GM18505 (cell line): ENCODE results near the gene P4HA2.

Experiments used
- ATAC-seq: cut with Tn5 transposase; IDR thresholded peaks from one replicate; pipeline ENCODE4 v1.9.1; 2021; ENCODE audit not compliant: unreplicated experiment
- POLR2A ChIP-seq: IDR thresholded peaks from 4 replicates; pipeline ENCODE4 v1.6.1; 2011; ENCODE audit warnings: borderline replicate concordance; ENCODE audit not compliant: insufficient read depth, insufficient read length; ENCODE audit errors: extremely low read depth

Gene P4HA2

GRCh38 chr5:132227485-132228240 is at the start of gene P4HA2:
Gene P4HA2 (minus strand): TSS chr5:132227853. CDS start chr5:132218626, 9,227 bp downstream.
- peak; percentile 77 for ATAC-seq
- no peak for TF ChIP-seq POLR2A

DNA sequence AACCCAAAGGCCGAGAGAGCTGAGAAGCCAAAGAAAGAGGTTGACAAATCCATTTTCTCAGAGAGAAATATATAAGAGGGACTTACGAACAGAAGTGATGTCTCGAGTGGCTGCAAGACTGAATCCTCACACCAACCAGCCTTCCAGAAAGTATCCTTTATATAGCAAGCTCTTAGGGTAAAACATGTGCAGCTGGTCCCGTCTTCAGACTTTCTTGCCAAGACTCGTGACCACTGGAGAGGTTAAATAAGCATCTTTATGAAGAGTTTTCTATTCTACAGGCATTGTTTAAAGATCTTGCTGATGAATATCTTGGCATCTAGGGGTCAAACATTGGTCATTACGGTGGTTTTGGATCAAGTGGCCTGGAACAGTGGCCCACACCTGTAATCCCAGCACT is 49.6 kb upstream of the P4HA2 start:
- ATAC-seq: no peak
- TF ChIP-seq POLR2A: no peak

DNA sequence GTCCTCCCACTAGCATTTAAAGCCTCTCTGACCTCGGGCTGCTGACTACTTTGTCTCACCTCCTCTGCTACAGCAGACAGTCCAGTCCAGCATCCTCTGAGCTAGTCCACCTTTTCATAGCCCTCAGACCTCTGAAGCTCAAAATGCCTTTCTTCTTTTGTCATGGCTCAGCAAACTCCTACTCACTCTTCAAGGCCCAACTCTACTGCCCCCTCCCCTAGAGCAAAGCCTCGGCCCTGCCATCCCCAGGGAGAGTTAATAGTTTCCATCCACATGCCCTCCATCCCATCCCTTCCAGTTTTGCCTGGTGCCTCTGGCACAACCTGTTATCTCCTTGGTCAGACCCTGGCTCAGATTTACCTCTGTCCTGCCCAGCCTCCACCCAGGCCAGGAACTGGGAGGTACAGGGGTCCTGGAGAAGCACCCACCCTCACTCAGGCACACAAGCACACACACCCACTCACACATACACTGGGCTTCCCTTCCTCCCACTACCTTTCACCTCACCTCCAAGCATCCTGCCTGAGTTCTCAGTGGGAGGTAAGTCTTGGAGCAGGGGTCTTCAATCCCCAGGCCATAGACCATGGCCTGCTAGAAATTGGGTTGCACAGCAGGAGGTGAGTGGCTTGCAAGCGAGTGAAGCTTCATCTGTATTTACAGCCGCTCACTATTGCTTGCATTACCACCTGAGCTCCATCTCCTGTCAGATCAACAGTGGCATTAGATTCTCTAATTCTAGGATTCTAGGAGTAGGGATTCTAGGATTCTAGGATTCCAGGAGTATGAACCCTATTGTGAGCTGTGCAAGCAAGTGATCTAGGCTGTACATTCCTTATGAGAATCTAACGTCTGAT is 47.9 kb upstream of the P4HA2 start:
- ATAC-seq: no peak
- TF ChIP-seq POLR2A: no peak

DNA sequence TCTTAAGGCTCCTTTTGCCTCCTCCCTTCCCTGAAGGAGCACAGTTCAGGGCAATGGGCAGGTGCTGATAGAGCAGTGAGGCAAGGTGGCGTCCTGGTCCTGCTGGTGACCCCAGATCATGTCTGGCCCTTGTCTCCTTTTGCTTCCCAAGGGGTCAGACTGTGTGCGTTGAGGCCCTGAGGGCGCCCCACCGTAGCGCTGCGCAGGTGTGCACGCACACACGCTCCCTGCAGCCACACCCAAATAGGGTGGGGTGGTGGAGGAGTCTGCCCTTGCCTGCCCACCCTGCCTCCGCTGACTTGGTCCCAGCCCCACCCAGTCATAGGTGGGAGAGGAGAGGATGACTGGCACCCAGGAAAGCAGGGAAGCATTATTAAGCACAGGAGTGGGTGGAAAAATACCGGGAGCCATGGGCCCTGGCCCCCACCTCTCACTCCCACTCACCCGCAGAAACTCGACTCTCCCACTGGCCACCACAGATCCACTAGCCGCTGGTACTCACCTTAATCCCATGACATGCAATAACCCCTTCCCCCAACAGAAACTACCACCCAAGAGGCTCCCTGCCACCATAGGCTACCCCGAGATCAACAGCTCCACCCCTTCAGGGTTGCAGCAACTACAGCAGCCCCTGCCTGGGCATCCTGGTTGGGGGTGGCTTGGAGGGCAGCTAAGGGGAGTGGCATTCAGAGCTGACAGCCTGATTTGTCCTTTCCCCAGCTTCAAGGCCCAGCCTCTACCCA is 46.6 kb upstream of the P4HA2 start:
- ATAC-seq: no peak
- no peak for TF ChIP-seq POLR2A

DNA sequence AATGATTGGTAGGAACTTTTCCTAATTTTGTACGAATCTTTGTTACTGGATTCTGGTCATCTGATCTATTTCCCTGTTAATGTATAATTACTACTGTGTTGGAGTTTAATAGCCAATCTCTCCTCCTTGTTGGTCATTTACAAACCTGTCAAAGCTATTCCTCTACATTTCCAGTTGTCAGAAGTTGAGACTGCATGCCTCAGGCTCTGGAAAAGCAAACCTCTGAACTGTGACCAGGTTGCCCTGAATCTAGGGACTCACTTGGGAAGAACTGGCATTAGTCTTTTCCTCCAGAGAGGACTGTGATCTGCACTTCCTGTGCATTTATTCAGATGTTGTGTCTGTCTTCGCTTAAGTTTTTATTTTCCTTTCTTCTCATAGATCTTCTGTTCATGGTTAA is 46.0 kb upstream of the P4HA2 start:
- no peak for TF ChIP-seq POLR2A
- ATAC-seq: no peak

- no peak for TF ChIP-seq POLR2A
- ATAC-seq: no peak
Measured at GRCh38 chr5:132272311-132273210, 44.9 kb upstream of the P4HA2 start.

- ATAC-seq: no peak
- TF ChIP-seq POLR2A: no peak
Measured at GRCh38 chr5:132271251-132272246, 43.9 kb upstream of the P4HA2 start.

GRCh38 chr5:132270706-132271105 is 43.1 kb upstream of the P4HA2 start:
- TF ChIP-seq POLR2A: no peak
- ATAC-seq: no peak

DNA sequence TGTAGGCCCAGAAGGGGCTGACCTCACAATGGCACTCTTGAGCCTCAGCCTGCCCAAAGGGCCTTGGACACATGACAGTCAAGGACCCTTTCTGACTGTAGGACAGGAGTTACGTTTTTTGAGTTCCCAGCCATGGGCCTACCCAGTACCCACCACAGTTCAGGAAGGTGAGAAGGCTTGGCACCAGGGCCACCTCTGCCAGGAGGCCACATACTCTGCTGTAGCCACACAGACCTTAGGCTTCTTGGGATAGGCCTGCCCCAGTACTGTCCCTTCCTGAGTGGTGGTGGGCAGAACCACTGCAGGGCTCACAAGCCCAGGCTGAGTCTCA is 42.6 kb upstream of the P4HA2 start:
- ATAC-seq: no peak
- no peak for TF ChIP-seq POLR2A

DNA sequence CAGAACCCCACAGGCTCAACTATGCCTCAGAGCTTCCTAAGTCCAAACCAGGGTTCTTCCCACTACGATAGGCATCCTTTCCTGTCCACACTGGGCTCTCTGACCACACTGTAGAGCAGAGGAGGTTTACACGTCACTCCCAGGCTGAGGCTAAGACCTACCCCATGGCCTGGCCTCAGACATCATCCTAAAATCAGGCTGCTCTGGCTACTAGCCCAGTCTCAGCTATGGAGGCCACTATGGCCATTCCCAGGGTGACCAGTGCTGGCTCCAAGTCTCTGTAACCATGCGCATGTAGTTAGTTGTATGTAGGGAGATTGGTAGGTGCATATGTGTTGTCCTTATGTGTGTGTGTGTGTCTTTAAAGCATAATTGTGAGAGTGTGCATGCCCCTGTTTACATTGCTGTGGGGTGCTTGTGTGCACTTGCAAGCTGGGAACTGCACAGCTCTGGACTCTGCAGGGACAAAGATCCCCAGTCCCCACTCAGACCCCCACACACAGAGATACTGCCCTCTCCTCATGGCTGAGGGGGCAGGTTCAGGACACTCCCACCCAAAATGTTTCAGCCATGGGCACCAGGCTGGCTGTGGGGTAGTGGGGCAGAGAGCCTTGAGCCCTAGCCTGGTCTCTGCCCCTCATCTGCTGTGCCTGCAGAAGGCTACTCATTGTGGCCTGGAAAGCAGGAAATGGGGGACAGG is 42.1 kb upstream of the P4HA2 start:
- no peak for TF ChIP-seq POLR2A
- ATAC-seq: no peak

GRCh38 chr5:132268769-132269551 is 41.3 kb upstream of the P4HA2 start:
- no peak for TF ChIP-seq POLR2A
- peak; percentile 55 for ATAC-seq
